HG03460 (cell line): Measurements from ENCODE around the gene TNFSF10.
A peak's percentile ranks its signal among the peaks of the same experiment; 100 is the strongest.
"Not testable (repeated sequence)": the region's sequence is repeated elsewhere in the genome, so short reads cannot be mapped to it uniquely, and the experiment has no call there.

Source experiments
- ATAC-seq: cut with Tn5 transposase; IDR thresholded peaks from one replicate; pipeline ENCODE4 v1.9.1; 2021; ENCODE audit not compliant: unreplicated experiment

The TNFSF10 gene

GRCh38 chr3:172522871-172523818 is at the start of gene TNFSF10:
Gene TNFSF10, minus strand, starts transcription at chr3:172523430. Its CDS starts 46 bp downstream, at chr3:172523384.
- peak; percentile 79 for ATAC-seq

DNA sequence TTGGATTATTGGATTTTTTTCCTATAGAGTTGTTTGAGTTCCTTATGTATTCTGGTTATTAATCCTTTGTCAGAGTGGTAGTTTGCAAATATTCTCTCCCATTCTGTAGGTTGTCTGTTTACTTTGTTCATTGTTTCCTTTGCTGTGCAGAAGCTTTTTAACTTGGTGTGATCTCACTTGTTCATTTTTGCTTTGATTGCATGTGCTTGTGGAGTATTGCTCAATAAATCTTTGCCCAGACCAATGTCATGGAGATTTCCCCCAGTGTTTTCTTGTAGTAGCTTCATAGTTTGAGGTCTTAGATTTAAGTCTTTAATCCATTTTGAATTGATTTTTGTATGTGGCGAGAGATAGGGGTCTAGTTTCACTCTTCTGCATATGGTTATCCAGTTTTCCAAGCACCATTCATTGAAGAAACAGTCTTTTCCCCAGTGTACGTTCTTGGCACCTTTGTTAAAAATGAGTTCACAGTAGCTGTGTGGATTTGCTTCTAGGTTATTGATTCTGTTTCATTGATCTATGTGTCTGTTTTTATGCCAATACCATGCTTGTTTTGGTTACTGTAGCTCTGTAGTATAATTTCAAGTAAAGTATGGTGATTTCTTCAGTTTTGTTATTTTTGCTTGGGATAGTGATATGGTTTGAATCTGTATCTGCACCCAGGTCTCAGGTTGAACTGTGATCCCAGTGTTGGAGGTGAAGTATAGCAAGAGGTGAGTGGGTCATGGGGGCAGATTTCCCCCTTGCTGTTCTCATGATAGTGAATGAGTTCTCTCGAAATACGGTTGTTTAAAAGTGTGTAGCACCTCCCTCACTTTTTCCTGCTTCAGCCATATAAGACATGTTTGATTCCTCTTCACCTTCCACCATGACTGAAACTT is 46.1 kb upstream of the TNFSF10 start:
- no peak for ATAC-seq

DNA sequence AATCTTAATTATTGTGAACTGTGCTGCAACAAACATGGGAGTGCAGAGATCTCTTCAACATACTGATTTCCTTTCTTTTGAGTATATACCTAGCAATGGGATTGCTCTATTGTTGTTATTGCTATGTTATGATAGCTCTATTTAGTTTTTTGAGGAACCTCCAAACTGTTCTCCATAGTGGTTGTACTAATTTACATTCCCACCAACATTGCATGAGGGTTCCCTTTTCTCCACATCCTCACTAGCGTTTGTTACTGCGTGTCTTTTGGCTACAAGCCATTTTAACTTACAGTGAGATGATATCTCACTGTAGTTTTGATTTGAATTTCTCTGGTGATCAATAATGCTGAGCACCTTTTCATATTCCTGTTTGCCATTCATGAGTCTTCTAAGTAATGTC is 45.5 kb upstream of the TNFSF10 start:
- ATAC-seq = no peak

DNA sequence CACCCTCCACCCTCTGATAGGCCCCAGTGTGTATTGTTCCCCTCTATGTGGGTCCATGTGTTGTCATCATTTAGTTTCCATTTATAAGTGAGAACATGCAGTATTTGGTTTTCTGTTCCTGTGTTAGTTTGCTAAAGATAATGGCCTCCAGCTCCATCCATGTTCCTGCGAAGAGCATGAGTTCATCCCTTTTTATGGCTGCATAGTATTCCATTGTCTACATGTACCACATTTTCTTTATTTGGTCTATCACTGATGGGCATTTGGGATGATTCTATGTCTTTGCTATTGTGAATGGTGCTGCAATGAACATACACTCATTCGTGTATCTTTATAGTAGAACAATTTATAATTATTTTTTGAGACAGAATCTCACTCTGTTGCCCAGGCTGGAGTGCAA is 43.6 kb upstream of the TNFSF10 start:
- ATAC-seq = not testable (repeated sequence)

GRCh38 chr3:172564499-172564898 is 41.3 kb upstream of the TNFSF10 start:
- ATAC-seq = no peak

- peak; percentile 58 for ATAC-seq
Observed at GRCh38 chr3:172562871-172563865, 39.9 kb upstream of the TNFSF10 start.

DNA sequence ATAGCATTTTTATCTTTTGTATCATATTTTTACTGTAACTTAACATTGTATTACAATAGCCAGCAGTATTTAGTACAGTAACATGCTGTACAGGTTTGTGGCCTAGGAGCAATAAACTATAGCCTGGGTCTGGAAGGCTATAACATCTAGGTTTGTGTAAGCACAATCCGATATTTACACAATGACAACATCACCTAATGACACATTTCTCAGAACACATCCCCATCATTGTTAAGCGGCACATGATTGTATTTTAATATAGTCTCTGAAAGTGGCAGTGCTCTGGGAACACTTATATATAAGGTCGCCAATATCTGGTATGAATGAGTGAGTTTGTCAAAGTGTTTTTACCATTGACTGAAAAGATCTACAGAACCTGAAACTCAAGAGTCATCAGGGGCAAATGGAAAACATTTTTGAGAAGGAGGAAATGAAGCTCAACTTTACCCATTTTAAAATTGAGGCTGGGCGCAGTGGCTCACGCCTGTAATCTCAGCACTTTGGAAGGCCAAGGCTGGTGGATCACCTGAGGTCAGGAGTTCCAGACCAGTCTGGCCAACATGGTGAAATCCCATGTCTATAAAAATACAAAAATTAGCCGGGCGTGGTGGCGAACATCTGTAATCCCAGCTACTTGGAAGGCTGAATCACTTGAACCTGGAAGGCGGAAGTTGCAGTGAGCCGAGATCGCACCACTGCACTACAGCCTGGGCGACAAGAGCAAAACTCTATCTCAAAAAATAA is 38.8 kb upstream of the TNFSF10 start:
- no peak for ATAC-seq

DNA sequence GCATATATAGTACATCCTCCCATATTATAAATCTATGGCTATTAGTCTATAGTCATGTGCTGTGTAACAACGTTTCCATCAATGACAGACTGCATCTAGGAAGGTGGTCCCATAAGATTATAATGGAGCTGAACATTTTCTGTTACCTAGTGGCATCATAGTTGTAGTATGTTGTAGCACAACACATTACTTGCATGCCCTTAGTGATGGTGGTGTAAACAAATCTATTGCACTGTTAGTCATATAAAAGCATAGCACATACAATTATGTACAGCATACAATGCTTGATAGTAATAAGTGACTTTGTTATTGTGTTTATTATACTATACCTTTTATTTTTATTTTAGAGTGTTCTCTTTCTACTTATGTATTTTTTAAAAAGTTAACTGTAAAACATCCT is 37.4 kb upstream of the TNFSF10 start:
- ATAC-seq = no peak

- ATAC-seq = no peak
Observed at GRCh38 chr3:172560026-172560425, 36.8 kb upstream of the TNFSF10 start.

DNA sequence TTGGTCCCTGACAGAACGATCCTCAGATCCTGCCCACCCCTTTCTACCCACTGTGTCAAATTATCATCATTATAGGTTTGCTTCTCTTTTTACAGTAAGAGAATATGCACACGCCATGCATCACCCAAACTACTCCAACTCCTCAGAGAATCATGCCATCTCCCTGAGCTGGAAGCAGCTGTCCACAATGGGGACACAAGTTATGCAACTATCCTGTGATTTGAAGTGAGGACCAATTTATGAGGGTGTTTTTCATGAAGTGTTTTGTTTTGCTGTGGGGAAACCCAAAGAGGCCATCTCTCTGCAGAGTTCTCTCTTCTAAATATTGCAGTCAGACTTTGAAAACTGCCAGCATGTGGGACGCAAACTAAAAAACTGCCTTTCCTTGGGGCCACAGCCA is 35.8 kb upstream of the TNFSF10 start:
- ATAC-seq = no peak

DNA sequence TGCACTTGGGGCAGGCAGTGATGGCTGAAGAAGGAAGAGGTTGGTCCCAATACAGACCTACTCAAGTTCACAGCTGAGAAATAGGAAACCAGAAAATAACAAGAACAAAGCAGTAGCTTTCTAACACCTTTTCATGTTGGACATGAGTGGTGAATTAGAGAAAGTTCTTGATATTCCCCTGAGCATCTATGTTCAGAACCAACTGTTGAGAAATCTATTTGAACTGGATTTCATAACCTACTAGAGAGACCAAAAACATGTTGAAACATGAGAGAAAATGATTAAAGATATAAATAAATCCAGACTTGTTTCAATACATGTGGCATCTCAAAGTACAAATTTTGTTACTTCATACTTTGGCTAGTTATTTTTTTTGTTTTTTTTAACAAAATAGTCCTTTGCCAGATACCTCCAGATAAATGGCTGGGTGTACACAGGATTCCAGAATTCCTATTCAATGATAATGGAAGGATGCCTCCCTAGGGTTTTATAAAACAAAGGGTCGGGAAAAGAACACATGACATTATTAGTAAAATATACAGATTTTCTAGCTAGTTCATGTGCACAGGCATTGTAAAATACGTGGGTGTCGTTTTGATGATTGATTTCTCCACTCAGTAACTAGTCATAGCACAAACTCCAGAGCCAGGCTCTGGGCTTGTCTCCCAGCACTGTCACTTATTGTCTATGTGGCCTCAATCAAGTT is 34.4 kb upstream of the TNFSF10 start:
- no peak for ATAC-seq

- ATAC-seq = no peak
Observed at GRCh38 chr3:172553526-172554252, 30.5 kb upstream of the TNFSF10 start.

DNA sequence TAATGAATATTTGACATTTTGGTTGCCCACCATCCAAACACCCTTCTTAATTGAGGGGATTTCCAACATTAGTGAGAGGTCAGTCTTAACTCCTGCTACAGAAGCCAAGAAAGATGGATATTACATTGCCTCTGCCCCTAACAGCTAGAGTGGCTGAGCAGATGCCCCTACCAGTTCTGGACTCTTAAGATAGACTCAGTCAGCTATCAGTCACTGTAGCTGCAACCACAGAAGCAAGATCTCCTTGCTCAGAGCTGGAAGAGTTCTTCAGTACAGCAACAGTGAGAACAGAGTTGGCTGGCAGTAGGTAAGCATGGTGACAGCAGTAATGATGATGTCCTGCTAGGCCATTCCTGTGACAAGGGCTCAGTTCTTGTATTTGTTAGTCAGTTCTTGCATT is 29.4 kb upstream of the TNFSF10 start:
- no peak for ATAC-seq

GRCh38 chr3:172551874-172552273 is 28.6 kb upstream of the TNFSF10 start:
- ATAC-seq = no peak

DNA sequence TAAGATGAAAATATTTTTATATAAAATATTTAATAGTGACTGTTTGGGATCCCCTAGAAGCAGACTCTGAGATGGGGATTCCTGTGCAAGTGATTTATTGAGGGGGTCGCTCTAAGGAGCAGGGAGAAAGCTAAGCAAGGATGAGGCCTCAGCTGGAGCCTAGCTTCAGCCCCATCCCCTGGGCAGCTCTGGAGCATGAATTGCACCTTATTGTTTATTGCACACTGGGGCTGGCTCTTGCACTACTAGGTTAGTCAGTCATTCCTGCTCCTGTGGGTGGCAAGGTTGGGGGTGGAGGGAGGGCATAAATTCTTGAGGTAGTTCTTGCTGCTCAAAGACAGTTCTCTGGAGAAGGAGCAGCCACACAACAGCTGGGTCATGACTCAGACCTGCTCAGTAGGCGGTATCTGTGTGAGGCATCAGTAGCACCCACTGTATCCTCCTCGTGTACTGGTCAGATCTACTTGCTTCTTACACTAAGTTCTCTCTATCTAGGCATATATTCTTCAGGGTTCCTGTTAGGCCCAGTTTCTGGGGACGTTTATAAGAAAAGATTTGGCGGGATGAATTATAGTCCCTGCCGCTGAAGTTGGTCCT is 27.2 kb upstream of the TNFSF10 start:
- ATAC-seq = peak; percentile 70

DNA sequence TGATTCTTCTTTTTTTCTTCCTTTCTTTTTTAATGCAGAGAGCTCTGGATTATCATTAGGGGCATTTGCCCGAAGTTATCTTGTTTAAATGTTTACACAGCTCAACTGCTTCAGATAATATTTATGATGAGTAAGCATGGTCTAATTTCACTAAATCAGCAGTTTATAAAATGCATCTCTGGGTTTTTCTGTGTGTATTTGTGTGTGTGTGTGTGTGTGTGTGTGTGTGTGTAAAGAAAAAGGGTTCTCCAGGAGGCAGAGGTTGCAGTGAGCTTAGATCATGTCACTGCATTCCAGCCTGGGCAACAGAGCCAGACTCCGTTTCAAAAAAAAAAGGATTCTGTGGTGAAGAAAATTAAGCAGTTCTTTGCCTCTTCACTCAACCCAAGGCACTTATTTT is 25.9 kb upstream of the TNFSF10 start:
- ATAC-seq = no peak

DNA sequence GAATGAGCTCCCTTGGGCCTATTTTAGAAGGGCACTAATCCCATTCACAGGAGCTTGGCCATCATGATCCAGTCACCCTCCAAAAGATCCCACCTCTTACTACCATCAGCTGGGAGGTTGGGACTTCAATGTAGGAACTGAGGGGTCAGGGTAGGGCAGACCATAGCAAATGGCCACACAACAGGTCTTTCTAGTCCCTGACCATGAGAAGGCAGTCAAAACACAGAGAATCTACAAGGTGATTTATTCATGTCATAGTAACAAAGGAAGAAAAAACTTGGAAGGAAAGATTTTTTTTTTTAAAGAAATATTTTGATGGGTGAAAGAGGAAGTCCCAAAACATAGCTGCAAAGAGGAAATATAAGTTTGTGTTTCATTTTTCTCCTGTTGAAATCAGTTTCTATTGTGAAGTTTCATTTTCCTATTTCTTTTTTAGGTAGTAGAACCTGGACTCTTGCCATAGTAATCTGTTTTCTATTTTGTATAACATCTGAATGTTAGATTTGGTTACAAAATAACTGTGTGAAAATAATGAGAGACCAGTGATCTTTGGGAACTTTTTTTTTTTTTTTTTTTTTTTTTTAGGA is 23.5 kb upstream of the TNFSF10 start:
- ATAC-seq = no peak

GRCh38 chr3:172546105-172546504 is 22.9 kb upstream of the TNFSF10 start:
- ATAC-seq = no peak
